NCI-H2081 (cell line): Measurements from ENCODE around the gene ATP4A.
"Not testable (repeated sequence)": the region's sequence is repeated elsewhere in the genome, so short reads cannot be mapped to it uniquely, and the experiment has no call there.

Experiments
- DNase-seq, 2 experiments: peaks; one replicate each; lab custom pipeline; 2025; lab: John Stamatoyannopoulos, UW

Gene ATP4A

GRCh38 chr19:35563207-35563829 is at the start of gene ATP4A:
ATP4A (minus strand) TSS chr19:35563658; CDS start chr19:35563629, 29 bp downstream.
- DNase-seq: no peak

GRCh38 chr19:35612559-35613321 is 49.3 kb upstream of the ATP4A start, which contains the start of gene HAUS5:
HAUS5 (plus strand) TSS chr19:35612735; CDS start chr19:35612795, 60 bp downstream.
- peak; percentile 89 to 93 for DNase-seq

- no peak for DNase-seq
These were observed 48.7 kb upstream of the ATP4A start for GRCh38 chr19:35612224-35612558.

DNA sequence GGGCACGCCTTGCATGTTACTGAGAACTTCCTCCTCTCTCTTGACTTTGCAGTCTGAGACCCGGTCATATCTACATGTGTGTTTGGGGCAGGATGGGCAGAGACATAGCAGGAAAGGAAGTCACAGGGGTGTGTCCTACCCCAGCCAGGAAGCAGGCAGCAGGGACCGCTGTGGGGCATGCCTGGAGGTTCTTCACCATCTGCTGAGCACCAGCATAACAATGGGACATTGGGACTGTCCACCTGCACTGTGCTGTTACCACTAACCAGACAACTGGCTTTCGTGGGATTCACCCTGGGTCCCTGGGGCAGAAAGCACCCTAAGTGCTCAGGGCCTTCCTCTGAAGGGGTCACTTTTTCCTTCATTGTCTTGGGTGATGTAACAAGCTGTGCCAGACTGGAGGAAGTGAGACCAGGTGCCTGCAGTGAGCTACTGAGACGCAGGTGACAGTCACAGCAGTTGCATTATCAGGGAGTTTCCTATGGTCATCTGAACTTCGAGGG is 46.4 kb upstream of the ATP4A start:
- DNase-seq: no peak

- DNase-seq: no peak
These were observed 44.8 kb upstream of the ATP4A start for GRCh38 chr19:35608251-35608650.

- no peak for DNase-seq
These were observed 44.2 kb upstream of the ATP4A start for GRCh38 chr19:35607661-35608060.

DNA sequence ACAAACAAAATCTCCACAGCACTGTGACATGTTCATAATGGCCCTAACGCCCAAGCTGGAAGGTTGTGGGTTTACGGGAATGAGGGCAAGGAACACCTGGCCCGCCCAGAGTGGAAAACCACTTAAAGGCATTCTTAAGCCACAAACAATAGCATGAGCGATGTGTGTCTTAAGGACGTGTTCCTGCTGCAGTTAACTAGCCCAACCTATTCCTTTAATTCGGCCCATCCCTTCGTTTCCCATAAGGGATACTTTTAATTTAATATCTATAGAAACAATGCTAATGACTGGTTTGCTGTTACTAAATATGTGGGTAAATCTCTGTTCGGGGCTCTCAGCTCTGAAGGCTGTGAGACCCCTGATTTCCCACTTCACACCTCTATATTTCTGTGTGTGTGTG is 43.7 kb upstream of the ATP4A start:
- DNase-seq: not testable (repeated sequence)

DNA sequence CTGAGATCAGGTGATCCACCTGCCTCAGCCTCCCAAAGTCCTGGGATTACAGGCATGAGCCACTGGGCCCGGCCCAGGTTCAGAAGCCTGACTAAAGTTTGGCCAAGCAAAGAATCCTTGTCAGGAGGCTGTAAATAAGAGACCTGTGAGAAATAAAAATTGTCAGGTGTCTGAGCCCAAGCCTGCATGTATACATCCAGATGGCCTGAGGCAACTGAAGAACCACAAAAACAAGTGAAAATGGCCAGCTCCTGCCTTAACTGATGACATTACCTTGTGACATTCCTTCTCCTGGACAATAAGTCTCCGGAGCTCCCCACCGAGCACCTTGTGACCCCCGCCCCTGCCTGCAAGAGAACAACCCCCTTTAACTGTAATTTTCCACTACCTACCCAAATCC is 41.0 kb upstream of the ATP4A start:
- DNase-seq: not testable (repeated sequence)

GRCh38 chr19:35601971-35602370 is 38.5 kb upstream of the ATP4A start:
- no peak for DNase-seq

DNA sequence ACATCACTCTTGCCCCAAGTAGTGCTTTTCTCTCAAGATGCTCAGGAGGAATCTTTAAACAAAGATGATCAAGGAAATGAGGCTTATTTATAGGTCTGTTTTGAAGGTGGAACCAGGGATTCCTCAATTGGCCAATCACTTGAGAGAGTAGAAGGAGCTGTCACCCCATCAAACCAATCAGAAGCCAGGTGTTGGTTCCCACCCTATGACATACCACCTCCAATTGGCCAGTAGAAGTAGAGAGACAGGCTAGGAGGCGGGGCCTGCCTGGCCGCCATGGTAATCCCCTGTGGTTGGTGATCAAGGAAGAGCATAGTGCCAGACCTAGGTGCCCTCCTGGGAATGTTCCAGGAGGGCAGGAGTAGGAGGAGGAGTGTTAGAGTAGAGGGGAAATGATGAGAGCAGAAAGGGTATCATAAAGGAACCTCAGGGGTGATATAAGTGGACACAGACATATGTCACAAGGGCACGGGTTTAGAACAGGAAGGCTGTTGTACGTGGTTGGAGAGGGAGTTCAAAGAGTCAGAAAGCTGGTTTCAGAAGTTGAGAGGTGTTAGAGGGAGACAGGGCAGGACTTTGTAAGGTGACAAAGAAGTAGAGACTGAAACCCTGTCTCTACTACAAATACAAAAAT is 33.0 kb upstream of the ATP4A start:
- DNase-seq: no peak

DNA sequence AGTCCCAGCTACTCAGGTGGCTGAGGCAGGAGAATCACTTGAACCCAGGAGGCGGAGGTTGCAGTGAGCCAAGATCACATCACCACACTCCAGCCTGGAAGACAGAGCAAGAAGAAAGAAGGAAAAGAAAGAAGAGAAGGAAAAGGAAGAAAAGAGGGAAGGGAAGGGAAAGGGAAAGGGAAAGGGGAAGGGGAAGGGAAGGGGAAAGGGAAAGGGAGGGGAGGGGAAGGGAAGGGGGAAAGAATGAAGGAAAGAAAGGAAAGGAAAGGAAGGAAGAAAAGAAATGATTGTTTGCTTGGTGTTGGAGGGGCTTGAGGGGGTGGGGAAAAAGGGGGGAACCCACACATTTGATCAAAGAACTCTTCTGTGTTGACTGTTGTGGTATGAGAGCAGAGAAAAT is 32.5 kb upstream of the ATP4A start:
- no peak for DNase-seq

DNA sequence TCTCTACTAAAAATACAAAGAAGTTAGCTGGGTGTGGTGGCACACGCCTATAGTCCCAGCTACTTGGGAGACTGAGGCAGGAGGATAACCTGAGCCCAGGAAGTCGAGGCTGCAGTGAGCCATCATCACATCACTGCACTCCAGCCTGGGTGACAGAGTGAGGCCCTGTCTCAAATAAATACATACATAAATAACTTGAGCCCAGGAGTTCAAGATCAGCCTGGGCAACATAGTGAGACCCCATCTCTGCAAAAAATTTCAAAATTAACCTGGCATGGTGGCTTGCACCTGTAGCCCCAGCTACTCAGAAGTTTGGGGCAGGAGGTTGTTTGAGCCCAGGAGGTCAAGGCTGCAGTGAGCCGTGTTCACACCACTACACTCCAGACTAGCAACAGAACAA is 31.6 kb upstream of the ATP4A start:
- not testable (repeated sequence) for DNase-seq

- DNase-seq: peak in 1 of 2 experiments; percentile 19
These were observed 28.8 kb upstream of the ATP4A start for GRCh38 chr19:35592226-35592625.

DNA sequence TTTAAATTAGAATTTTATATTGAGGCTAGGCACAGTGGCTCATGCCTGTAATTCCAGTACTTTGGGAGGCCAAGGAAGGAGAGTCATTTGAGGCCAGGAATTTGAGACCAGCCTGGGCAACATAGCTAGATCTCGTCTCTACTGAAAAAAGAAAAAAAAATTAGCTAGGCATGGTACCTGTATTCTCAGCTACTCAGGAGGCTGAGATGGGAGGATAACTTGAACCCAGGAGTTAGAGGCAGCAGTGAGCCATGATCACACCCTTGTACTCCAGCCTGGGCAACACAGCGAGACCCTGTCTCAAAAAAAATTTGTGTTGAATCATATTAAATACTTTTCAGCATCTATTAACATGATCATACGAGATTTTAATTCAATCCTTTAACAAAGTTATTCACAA is 27.4 kb upstream of the ATP4A start:
- no peak for DNase-seq

GRCh38 chr19:35587321-35587720 is 23.9 kb upstream of the ATP4A start:
- no peak for DNase-seq

GRCh38 chr19:35585848-35586247 is 22.4 kb upstream of the ATP4A start, which contains the start of gene PMIS2:
PMIS2 (plus strand) TSS chr19:35586173; CDS start chr19:35586260, 87 bp downstream.
- DNase-seq: no peak

DNA sequence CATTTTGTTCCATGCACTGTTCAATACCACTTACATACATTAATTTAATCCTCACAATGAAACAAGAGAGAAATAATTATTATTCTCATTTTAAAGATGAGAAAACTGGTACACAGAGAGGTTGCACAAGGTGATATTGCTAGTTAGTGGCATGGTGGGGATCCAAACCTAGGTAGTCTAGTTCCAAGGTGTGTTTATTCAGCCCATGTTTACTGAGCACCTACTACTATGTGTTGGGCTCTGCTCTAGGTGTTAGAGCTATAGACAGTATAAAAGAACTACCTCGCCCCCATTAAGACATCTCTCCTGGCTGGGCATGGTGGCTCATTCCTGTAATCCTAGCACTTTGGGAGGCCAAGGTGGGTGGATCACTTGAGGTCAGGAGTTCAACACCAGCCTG is 19.3 kb upstream of the ATP4A start:
- no peak for DNase-seq

DNA sequence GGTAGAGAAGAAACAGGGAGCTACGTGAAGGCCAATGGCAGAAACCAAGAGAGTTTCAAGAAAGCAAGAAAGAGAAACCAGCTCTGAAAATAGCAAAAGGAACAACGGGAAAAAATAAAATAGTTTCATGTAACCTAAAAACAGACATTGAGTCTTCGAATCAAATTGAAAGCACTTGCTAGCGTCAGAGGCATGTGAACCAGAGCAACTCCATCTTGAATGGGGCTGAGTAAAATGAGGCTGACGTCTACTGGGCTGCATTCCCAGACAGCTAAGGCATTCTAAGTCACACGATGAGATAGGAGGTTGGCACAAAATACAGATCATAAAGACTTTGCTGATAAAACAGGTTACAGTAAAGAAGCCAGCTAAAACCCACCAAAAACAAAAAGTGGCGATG is 15.2 kb upstream of the ATP4A start:
- no peak for DNase-seq

DNA sequence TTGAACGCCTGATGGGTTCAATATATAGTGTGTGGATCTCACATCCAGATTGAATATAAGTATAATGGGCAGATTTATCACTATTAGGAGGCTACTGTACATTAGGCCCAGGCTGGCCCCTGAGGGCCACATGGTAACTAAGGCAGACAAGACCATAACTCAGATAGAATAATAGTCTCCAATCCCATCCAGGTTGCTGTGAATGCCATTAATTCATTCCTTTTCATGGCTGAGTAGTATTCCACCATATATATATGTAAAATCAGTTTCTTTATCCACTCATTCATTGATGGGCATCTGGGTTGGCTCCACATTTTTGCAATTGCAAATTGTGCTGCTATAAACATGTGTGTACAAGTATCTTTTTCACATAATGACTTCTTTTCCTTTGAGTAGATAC is 14.5 kb upstream of the ATP4A start:
- no peak for DNase-seq

DNA sequence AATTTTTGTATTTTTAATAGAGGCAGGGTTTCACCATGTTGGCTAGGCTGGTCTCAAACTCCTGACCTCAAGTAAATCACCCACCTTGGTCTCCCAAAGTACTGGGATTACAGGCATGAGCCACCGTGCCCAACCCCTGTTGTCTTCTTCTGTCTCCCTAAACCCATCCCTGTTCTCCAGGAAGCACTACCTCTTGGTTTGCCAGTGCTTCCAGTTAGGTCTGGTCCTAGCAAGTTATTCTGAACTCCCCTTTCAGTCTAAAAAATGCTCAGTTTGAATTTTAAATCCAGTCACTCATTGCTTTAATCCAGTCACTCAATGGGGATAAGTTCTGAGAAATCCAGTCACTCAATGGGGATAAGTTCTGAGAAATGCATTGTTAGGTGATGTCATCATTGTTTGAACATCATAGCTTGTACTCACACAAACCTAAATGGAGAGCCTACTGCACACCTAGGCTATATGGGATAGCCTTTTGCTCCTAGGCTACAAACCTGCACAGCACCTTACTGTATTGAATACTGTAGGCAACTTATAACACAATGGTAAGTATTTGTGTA is 8.0 kb upstream of the ATP4A start:
- no peak for DNase-seq

- DNase-seq: no peak
These were observed 5.9 kb upstream of the ATP4A start for GRCh38 chr19:35569281-35569781.

DNA sequence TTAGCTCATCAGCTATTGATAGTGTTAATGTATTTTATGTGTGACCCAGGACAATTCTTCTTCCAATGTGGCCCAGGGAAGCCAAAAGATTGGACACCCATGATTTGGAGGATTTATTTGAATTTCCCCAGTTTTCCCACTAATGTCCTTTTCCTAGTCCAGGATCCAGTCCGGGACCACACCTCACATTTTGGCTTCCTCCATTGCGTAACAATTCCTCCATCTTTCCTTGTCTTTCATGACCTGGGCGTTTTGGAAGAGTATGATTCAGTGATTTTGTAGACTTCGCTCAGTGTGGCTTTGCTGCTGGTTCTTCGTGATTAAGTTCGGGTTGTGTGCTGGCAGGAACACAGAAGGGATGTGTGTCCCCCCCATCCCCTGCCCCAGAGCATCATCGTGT is 3.3 kb upstream of the ATP4A start:
- DNase-seq: no peak
